Prostate gland (tissue), 2 donors: Measurements from ENCODE around the gene CREB5.

Source experiments
- POLR2A ChIP-seq: fragments of 450-650 bp; IDR thresholded peaks from one replicate; pipeline ENCODE4 v1.6.1; 2016; ENCODE audit warnings: antibody characterized with exemption, mild to moderate bottlenecking
- POLR2AphosphoS5 ChIP-seq: sonication (generic); formaldehyde crosslinking; IDR thresholded peaks from one replicate; pipeline ENCODE4 v1.6.1; 2017; ENCODE audit warnings: antibody characterized with exemption
- TF ChIP-seq, protein P1 (sequence below), 4 experiments: fragments of 200-600 bp in 2 of 4; fragments of 450-650 bp in 2 of 4; sonication (generic) in 2 of 4; IDR thresholded peaks; 1 replicate in 3 of 4; 2 replicates in 1 of 4; pipeline ENCODE4 v1.5.1; 2016 to 2019; ENCODE audit warnings: antibody characterized with exemption in 4 of 4, mild to moderate bottlenecking in 2 of 4, moderate library complexity in 2 of 4

DNA sequence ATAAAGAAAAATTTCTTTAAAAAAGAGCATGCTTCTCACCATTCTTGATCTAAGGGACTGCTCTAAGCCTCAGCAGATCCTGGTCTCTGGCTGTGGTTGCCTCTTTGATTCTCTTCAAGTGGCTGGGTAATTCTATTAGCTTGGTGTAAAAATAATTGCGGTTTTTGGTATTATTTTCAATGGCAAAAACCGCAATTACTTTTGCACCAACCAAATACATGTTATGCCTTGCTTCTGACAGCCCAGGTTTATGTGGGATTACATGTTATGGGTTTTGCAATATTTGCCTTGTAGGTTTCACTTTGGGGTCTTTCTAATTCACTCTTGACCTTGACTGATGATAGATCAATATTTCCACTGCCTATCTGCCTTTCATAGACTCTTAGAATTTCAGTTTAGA is 20.0 kb upstream of the CREB5 start:
- TF ChIP-seq POLR2A, result no peak
- TF ChIP-seq, protein P1, sequence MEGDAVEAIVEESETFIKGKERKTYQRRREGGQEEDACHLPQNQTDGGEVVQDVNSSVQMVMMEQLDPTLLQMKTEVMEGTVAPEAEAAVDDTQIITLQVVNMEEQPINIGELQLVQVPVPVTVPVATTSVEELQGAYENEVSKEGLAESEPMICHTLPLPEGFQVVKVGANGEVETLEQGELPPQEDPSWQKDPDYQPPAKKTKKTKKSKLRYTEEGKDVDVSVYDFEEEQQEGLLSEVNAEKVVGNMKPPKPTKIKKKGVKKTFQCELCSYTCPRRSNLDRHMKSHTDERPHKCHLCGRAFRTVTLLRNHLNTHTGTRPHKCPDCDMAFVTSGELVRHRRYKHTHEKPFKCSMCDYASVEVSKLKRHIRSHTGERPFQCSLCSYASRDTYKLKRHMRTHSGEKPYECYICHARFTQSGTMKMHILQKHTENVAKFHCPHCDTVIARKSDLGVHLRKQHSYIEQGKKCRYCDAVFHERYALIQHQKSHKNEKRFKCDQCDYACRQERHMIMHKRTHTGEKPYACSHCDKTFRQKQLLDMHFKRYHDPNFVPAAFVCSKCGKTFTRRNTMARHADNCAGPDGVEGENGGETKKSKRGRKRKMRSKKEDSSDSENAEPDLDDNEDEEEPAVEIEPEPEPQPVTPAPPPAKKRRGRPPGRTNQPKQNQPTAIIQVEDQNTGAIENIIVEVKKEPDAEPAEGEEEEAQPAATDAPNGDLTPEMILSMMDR (IDR thresholded peaks at IDR 0.05), result no peak
- TF ChIP-seq POLR2AphosphoS5, result no peak
